22Rv1 (cell line): Measurements from ENCODE around the gene DCC.

Source experiments
- ZFX ChIP-seq: fragments of 450-650 bp; IDR thresholded peaks from 2 replicates; pipeline ENCODE4 v1.6.1; 2017; ENCODE audit warnings: antibody characterized with exemption, borderline replicate concordance
- TF ChIP-seq, protein P1 (sequence below): fragments of 450-650 bp; IDR thresholded peaks from 2 replicates; pipeline ENCODE4 v1.5.1; 2017; ENCODE audit warnings: mild to moderate bottlenecking

DNA sequence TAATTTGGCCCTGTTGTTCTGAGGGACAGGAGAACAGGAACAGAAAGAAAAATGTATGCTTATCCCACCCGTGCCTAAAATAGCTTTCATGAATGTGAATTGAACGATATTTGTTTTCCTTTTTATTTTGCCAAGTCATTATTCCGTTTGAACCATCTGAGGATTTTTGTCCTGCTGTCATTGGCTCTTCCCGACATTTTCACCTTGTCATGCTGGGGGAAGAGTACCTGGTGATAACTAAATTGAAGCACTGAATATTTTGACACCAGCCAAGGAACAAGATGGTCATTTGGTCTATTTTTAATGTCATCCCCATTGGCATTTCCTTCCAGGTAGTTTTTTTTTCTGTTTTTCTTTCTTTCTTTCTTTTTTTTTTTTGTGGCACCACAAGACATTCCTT, 204.1 kb downstream of the DCC start:
- TF ChIP-seq ZFX: no peak
- TF ChIP-seq, protein P1, sequence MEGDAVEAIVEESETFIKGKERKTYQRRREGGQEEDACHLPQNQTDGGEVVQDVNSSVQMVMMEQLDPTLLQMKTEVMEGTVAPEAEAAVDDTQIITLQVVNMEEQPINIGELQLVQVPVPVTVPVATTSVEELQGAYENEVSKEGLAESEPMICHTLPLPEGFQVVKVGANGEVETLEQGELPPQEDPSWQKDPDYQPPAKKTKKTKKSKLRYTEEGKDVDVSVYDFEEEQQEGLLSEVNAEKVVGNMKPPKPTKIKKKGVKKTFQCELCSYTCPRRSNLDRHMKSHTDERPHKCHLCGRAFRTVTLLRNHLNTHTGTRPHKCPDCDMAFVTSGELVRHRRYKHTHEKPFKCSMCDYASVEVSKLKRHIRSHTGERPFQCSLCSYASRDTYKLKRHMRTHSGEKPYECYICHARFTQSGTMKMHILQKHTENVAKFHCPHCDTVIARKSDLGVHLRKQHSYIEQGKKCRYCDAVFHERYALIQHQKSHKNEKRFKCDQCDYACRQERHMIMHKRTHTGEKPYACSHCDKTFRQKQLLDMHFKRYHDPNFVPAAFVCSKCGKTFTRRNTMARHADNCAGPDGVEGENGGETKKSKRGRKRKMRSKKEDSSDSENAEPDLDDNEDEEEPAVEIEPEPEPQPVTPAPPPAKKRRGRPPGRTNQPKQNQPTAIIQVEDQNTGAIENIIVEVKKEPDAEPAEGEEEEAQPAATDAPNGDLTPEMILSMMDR: no peak
